GM21447 (cell line): ENCODE measurements around the gene CSH2.

Source experiments
- ATAC-seq: cut with Tn5 transposase; IDR thresholded peaks from one replicate; pipeline ENCODE4 v1.9.1; 2021; ENCODE audit not compliant: unreplicated experiment

CSH2 gene

DNA sequence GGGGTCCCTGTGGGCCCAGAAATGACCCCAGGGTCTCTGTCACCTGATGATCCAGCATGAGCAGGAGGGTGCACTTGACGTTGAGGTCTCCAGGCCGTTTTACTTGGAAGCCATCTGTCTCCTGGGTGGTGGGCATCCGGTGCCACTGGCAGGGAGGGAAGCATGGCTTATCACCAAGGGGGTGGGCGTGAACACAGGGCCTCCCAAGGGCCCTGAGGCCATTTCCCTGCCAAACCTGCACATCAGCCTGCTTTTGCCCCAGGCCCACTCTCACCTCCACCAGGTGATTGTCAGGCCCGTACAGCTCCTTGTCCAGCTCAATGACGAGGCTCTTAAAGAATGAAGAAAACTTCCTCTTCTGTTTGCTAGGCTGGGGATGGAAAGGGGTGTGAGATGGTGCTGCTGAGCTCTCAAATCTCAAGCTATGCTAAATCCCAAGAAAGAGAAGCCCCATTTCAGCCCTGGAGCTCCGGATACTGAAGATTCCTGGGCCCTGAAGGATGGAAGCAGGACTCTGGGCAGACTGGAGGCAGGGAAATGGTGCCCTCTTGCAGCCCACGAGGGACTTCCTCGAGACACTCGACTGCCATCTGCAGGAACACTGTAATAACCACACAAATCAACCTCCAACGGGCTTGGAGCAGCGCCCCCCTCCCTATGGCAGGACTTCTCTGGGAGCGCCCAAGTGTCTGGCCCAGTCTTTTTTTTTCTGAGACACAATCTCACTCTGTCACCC, 38.9 kb downstream of the CSH2 start:
- ATAC-seq: peak; percentile 55

DNA sequence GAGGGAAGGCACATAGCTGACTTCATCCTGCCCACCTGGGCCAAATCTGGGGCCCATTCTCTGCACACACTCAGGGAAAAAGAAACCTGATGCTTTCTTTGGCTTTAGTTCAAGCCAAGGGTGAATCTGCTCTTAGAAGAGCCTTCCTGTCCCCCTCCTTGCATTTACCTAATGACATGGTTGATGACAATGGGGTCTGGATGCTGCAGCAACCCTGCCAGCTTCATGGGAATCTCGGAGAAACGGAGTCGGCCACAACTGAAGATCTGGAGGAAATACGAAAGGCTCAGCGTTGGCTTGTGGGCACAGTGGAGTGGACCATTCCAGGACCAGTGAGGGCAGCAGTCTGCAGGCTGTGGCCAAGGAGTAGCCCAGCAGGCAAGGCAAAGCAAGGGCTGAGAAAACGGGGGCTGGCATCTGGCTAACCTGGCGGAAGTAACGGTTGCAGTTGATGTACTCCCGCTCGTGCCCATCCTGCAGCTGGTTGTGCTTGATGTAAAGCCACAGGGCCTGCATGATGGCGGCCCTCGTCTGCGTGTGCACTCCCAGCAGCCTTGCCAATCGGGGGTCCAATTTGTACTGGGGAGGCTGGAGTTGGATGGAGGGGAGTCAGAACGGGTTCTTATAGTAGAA, 39.6 kb downstream of the CSH2 start:
- no peak for ATAC-seq

DNA sequence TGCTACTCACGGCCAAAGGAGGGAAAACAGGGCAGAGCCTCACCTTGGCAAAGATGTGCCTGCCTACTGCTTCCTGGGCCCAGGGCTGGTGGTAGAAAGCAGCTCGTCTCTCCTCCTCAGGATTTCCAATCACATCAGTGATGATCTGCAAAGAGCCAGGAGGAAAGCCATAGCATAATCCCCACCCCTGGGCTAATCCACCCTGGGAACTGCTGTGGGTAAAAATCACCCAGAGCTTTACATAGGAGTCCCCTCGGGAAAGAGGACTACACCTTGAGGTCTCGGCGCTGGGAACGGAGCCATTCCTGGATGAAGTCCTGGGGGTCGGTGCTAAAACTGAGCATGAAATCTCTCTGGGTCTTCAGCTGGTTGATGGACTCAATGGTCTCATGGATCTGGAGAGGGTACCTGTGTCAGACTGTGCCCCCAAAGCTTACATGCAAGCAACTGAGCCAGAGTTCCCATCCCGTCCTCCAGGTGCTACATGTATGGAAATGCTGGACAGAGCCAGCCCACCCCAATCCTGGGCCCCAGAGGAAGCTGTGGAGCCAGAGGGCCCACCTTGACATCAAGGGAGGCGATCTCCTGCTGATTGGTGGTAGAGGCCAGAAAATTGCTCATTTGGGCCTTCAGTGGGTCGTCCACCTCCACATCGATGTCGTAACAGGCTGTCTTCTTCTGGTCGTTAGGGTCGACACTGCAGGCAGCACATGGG, 40.3 kb downstream of the CSH2 start:
- no peak for ATAC-seq

DNA sequence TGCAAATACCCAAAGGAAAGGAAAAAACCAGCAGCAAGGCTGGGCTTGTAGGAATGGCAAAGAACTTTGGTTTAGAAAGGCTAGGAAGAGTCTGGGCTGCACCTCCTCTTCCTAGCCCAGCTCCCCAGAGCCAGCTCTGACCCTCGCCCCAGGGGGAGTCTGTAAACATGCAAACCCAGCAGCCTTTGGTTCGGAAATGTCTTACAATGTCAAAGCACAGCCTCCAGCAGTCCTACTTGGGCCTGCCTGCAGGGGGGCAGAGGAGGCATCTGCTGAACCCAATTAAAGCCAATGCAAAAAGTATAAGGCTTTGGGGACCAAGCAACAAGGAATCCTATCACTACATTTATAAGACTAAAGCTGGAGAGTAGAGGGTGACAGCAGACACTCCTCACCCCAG, 41.0 kb downstream of the CSH2 start:
- no peak for ATAC-seq

DNA sequence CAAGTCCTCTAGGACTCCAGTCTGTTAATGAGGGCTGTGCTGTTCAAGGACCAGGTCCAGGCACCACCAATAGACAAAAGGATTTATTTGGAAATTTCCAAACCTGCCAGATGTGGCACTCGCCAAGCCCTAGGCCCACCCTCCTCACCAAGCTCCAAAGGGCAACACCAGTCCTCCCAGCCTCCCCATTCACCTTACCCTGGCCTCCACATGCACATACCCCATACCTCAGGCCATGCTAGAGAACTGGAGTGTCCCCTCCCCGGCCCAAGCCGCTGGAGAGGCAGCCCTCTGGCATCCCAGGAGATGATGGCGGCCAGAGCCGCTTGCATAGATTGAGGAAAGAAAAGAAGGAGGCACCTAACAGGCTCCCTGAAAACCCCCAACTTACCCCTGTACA, 41.5 kb downstream of the CSH2 start:
- ATAC-seq: no peak

DNA sequence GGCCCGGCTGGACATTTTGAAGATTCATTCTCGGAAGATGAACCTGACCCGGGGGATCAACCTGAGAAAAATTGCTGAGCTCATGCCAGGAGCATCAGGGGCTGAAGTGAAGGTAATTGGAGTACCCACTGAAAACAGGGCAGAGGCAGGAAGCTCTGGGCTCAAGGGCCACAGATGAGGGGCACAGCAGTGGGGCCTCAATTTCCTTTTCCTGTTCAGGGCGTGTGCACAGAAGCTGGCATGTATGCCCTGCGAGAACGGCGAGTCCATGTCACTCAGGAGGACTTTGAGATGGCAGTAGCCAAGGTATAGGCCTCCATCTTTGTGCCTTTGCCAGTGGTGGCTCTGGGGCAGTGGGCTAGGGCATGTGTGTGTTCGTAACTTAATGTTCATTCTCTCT, 42.0 kb downstream of the CSH2 start:
- no peak for ATAC-seq

DNA sequence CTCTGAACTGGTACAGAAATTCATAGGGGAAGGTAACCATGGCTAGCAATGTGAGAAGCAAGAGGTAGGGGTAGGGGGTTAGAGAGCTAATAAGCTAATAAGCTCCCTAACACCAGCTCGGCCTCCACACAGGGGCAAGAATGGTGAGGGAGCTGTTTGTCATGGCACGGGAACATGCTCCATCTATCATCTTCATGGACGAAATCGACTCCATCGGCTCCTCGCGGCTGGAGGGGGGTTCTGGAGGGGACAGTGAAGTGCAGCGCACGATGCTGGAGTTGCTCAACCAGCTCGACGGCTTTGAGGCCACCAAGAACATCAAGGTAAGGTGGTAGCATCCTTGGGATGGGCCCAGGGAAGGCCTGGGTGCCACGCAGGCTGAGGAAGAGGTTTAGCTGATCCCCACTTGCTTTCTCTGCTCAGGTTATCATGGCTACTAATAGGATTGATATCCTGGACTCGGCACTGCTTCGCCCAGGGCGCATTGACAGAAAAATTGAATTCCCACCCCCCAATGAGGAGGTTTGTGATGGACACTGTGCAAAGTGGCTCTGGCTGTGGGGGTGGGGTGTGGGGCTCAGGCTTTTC, 42.5 kb downstream of the CSH2 start:
- no peak for ATAC-seq

DNA sequence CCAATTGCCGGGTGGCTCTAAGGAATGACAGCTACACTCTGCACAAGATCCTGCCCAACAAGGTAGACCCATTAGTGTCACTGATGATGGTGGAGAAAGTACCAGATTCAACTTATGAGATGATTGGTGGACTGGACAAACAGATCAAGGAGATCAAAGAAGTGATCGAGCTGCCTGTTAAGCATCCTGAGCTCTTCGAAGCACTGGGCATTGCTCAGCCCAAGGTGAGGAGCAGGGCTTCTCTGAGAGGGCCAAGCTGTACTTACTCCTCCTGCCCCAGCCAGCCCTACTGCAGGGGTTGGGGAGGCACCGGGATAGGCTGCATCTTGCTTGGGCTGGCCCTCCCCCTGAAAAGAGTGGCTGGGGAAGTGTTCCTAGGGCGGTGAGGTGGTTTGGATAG, 43.2 kb downstream of the CSH2 start:
- ATAC-seq: no peak

DNA sequence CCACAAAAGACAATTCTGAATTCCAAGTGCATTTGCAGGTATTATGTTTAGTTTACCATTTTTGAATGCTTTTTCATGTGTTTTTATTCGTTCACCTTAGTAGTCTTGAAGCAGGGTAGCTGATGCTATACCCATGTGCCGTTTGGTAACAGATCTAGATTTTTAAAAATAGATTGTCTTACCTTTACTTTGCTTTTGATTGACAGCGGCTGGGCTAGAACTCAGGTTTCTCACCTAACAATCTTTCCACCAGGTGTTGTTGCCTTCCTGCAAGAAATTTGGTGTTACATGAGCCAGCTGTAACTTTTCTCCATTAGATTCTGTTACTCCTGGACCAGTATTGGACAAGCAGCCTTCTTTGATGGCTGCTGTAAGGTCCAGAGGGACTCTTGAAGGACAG, 44.5 kb downstream of the CSH2 start:
- no peak for ATAC-seq

DNA sequence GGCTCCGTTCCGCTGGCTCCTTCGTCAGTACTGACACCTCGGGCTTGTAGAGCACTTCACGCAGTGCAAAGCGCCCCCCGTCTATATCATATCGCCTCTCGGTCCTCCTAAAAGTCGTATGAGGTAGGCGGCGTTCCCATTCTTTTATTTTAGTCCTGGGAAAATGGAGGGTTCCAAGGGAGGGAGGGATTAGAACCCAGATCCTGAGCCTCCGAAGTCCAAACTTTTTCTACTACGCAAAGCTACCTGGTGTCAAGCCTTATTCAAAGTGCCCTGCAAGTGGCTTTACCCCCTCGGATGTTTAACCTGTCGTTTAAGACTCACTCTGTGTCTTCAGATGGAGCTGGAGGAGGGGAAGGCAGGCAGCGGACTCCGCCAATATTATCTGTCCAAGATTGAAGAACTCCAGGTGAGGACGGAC, 45.7 kb downstream of the CSH2 start:
- ATAC-seq: no peak

DNA sequence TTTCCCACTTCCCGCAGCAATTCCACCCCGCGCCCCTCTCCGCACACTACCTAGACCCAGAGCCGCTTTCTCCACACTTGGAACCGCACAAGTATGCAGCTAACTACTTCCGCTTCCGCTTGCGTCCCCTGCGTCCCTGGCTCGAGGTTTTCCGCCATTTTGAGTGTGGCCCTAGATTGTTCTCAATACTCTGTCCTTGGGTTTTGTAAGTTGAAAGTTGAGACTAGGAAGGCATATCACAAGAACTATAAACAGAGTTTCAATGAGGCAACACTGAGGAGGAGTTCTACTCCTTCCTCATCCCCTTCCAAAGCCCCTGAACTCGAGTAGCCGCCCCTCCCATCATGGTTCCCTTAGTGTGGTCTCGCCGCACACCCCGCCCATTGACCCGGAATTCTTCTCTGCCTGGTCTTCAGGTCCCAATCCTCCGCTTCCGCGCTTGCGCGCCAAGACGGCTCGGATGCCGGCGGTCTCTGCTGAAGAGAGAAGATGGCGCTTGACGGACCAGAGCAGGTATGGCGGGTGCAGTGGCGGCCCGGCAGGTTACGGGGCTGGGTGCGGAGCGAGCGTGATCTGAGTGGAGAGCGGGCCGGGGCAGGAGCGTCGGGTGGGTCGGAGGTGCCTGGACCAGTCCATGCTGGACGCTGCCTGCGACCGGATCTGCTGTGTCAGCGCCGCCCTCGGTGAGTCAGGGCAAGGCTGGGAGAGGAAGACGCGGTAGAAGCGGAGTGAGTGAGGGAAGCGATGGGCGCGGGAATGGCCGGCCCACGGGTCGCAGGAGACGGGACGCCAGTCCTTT, 46.3 kb downstream of the CSH2 start, which contains the start of the genes FTSJ3 and PSMC5:
TSS of gene FTSJ3 (minus strand) at position 662 of the 799 bp plus-strand sequence. CDS start 761 bp downstream, outside the sequence.
TSS of gene PSMC5 (plus strand) at position 430 of the 799 bp plus-strand sequence. CDS start at position 490, 60 bp downstream.
- peak; percentile 93 for ATAC-seq

DNA sequence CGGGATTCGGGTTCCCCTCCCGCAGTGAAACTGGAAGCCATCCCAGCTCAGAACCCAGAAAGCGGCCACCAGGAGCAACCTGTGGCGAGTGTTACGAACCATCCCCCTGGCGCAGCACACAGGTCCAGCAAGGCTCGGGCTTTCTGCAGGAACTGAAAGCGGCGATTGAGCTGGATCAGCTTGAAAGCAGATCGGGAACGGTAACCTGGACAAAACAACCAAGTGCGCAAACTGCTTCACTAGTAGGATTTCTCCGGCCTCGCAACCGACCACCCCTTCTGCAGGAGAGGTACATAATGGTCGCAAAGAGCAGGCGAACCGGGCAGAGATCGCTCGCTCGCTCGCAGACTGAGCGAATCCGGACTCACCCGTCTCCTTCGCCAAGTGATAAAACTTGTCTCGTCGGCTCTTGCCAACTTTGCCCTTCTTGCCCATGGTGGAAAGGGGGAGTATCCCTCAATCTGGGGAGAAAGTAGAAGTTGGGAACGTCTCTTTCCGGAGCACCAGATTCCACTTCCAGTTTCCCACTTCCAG, 46.9 kb downstream of the CSH2 start:
- ATAC-seq: peak; percentile 5

DNA sequence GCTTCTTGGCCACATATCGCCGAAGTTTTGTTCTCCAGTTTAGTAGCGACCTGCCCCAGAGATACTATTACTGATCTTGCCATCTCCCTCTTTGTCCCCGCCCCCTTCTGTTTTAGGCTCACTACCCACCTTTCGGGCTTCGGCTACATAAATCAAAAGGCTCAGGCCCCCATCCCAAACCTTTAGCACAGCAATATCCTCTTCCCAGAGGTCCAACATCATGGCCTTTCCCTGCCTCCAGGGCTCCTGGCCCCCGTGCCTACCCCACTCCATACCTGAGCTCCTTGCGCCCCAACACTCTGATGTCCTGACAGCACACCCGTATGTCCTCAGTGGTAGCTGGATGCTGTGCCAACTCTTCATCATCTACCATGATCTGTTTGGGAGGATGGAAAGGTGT, 49.1 kb downstream of the CSH2 start:
- no peak for ATAC-seq

DNA sequence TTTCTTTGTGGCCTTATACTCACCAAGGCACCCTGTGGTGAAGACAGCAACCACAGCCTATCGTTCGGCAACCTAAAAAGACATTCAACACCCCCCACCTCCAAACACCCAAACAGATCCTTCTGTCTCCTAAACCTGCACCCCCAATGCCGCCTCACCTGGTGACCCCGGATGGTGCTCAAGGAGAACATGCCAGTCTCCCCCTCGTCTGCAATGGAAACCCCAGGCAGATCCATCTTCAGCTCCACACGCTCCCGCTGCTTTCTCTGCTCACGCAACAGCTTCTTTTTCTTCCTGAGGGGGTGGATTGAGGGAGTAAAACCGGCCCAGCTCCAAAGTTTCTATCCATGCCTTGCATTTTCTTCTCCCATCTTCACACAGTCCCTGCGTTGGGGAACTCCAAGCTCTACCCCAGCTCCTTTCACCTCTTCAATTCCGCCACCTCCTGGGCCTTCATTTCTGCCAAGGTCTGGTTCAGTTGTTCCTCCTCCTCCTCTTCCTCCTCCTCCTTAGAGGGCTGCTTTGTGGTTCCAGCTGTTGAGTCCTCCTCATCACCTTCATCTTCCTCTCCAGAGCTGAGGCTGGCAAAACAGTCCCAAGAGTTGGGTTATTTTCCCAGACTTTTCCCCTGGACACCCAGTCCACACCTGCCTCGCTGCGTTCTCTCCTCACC, 49.7 kb downstream of the CSH2 start:
- ATAC-seq: no peak

DNA sequence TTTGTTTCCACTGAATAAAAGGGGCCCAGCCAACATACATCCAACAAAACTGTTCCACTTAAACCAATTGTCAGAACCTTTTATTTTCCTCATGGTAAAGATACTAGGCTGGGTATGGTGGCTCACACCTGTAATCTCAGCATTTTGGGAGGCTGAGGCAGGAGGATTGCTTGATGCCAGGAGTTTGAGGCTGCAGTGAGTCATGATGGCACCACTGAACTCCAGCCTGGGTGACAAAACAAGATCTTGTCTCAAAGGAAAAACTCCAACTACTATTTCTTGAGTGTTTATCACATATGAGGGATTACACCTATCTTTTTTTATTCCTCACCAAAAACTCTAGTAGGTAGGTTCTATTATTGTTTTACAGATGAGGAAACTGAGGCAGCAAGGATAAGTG, 50.9 kb downstream of the CSH2 start:
- ATAC-seq: no peak
